Gastrocnemius medialis (tissue), 4 donors: ENCODE results near the gene GATA2.

ENCODE experiments used
- POLR2A ChIP-seq, 2 donors: fragments of 450-650 bp; IDR thresholded peaks; one replicate each; pipeline ENCODE4 v1.6.1; 2017; ENCODE audit warnings: antibody characterized with exemption in 2 of 2, mild to moderate bottlenecking in 2 of 2, moderate library complexity in 2 of 2
- TF ChIP-seq, protein P1 (sequence below), 5 experiments: fragments of 450-650 bp in 3 of 5; fragments of 200-600 bp in 2 of 5; sonication (generic) in 2 of 5; IDR thresholded peaks in 4 of 5; conservative IDR thresholded peaks in 1 of 5; 1 replicate in 4 of 5; 2 replicates in 1 of 5; pipeline ENCODE4 v1.5.1; 2016 to 2019; ENCODE audit warnings: antibody characterized with exemption in 5 of 5, mild to moderate bottlenecking in 3 of 5, moderate library complexity in 3 of 5

DNA sequence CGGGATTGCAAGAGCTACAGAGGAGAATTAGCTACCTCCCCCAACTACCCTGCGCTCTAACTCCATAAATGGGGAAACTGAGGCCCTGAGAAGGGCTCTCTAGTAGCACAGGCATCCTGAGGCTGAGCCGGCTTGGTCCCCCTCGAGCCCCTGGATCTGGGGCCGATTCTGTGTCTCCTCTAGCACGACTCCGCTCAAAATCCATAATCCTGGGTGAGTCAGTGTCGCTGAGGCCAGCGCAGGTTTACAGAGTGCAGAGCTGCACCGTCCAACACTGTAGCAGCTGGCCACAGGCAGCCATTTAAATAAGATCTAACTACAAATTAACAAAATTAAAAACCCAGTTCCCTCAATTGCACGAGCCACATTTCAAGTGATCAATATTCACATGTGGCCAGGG is 10.8 kb downstream of the GATA2 start:
- TF ChIP-seq, protein P1, sequence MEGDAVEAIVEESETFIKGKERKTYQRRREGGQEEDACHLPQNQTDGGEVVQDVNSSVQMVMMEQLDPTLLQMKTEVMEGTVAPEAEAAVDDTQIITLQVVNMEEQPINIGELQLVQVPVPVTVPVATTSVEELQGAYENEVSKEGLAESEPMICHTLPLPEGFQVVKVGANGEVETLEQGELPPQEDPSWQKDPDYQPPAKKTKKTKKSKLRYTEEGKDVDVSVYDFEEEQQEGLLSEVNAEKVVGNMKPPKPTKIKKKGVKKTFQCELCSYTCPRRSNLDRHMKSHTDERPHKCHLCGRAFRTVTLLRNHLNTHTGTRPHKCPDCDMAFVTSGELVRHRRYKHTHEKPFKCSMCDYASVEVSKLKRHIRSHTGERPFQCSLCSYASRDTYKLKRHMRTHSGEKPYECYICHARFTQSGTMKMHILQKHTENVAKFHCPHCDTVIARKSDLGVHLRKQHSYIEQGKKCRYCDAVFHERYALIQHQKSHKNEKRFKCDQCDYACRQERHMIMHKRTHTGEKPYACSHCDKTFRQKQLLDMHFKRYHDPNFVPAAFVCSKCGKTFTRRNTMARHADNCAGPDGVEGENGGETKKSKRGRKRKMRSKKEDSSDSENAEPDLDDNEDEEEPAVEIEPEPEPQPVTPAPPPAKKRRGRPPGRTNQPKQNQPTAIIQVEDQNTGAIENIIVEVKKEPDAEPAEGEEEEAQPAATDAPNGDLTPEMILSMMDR (IDR thresholded peaks at IDR 0.05 in 4 of 5, conservative IDR thresholded peaks at IDR 0.05 in 1 of 5): no peak
- no peak for TF ChIP-seq POLR2A (IDR thresholded peaks at IDR 0.05)
